Panc1 (cell line): ENCODE data around the gene NECTIN1. TPM values are rescaled to one million over a fixed set of nuclear protein-coding genes. Genes with fewer than 3 reads are reported as not detected.

Source experiments
- ATAC-seq: fragments of 200-7000 bp; cut with Tn5 transposase; 2 replicates; pipeline ENCODE4 v1.9.1; 2020; ENCODE audit warnings: mild to moderate bottlenecking, moderate library complexity
- BruUV-seq: library from RNA; stranded (reverse); fragments of 400-500 nt; replicated peaks from 2 replicates; lab custom pipeline; 2021; lab: Mats Ljungman, UMichigan
- CTCF ChIA-PET: fragments of 300-600 bp; sonication (Branson Sonifier 250); formaldehyde crosslinking; loops from one replicate; lab custom pipeline; 2022; ENCODE audit warnings: antibody characterized with exemption; lab: Charles Lee
- POLR2A ChIA-PET: fragments of 300-600 bp; sonication (Branson Sonifier 250); formaldehyde crosslinking; loops from one replicate; lab custom pipeline; 2022; ENCODE audit warnings: antibody characterized with exemption; lab: Charles Lee
- DNase-seq: peaks from one replicate; pipeline ENCODE4 v3.0.0-alpha.2; 2010; ENCODE audit warnings: low read depth, low spot score
- H3K27ac ChIP-seq: 2 replicates; pipeline ENCODE4 v1.5.1; 2011; ENCODE audit warnings: mild to moderate bottlenecking, low read length, inconsistent platforms
- H3K27me3 ChIP-seq: fragments of 200-500 bp; sonication (Bioruptor generic); 2 replicates; pipeline ENCODE4 v1.6.0; 2014; ENCODE audit warnings: low read length, inconsistent platforms; ENCODE audit not compliant: control insufficient read depth, insufficient read depth
- H3K36me3 ChIP-seq: fragments of 200-500 bp; sonication (Bioruptor generic); 2 replicates; pipeline ENCODE4 v1.5.1; 2014; ENCODE audit warnings: inconsistent platforms, mild to moderate bottlenecking, low read length, moderate library complexity; ENCODE audit not compliant: control insufficient read depth, insufficient read depth
- H3K4me1 ChIP-seq: 2 replicates; pipeline ENCODE4 v1.5.1; 2011; ENCODE audit warnings: inconsistent platforms, mild to moderate bottlenecking, low read length, moderate library complexity; ENCODE audit not compliant: control insufficient read depth, insufficient read depth
- H3K4me3 ChIP-seq, 2 experiments: 2 replicates each; pipeline ENCODE4 v1.5.1; 2011 to 2012; ENCODE audit warnings: low read depth in 2 of 2, low read length in 2 of 2, mild to moderate bottlenecking in 2 of 2, inconsistent platforms in 1 of 2, moderate library complexity in 1 of 2
- H3K9me3 ChIP-seq: fragments of 200-500 bp; sonication (Bioruptor generic); 2 replicates; pipeline ENCODE4 v1.5.1; 2014; ENCODE audit warnings: low read depth, mild to moderate bottlenecking, inconsistent platforms, low read length, moderate library complexity; ENCODE audit not compliant: control insufficient read depth, insufficient read depth
- POLR2AphosphoS5 ChIP-seq: IDR thresholded peaks from 2 replicates; pipeline ENCODE4 v1.6.1; 2012; ENCODE audit warnings: mild to moderate bottlenecking, low read depth, low read length, moderate library complexity
- REST ChIP-seq, 2 experiments: IDR thresholded peaks; 2 replicates each; pipeline ENCODE4 v1.6.1; 2011 to 2012; ENCODE audit warnings: low read depth in 2 of 2, control low read depth in 1 of 2, low read length in 1 of 2, mild to moderate bottlenecking in 1 of 2, moderate library complexity in 1 of 2; ENCODE audit not compliant: insufficient read depth in 1 of 2
- SIN3A ChIP-seq: IDR thresholded peaks from 2 replicates; pipeline ENCODE4 v1.6.1; 2012; ENCODE audit warnings: low read depth, mild to moderate bottlenecking, low read length, moderate library complexity, borderline replicate concordance; ENCODE audit not compliant: insufficient read depth
- TCF7L2 ChIP-seq: IDR thresholded peaks from 2 replicates; pipeline ENCODE4 v1.6.1; 2011; ENCODE audit warnings: mild to moderate bottlenecking, low read depth, low read length, inconsistent platforms
- in situ Hi-C: cut with HindIII; loops from 2 replicates; pipeline ENCODE4 v1.10.0; 2016; ENCODE audit warnings: low sequenced_read_pairs, low pct_unique_long_range_greater_than_20kb
- intact Hi-C: fragments of 100-400 bp; cut with micrococcal nuclease; formaldehyde crosslinking; loops from one replicate; pipeline ENCODE4 v1.10.0; 2022; ENCODE audit not compliant: unreplicated experiment
- total RNA-seq: library from RNA; stranded (reverse); gene quantifications from one replicate; pipeline ENCODE4 v1.2.1, GENCODE V29; 2021; ENCODE audit not compliant: unreplicated experiment
- TF ChIP-seq, protein P1 (sequence below): fragments of 450-650 bp; IDR thresholded peaks from 2 replicates; pipeline ENCODE4 v1.5.1; 2017; ENCODE audit warnings: mild to moderate bottlenecking

Gene NECTIN1
- total RNA-seq, 1 experiment from 2014 or later: 14.6 TPM

DNA sequence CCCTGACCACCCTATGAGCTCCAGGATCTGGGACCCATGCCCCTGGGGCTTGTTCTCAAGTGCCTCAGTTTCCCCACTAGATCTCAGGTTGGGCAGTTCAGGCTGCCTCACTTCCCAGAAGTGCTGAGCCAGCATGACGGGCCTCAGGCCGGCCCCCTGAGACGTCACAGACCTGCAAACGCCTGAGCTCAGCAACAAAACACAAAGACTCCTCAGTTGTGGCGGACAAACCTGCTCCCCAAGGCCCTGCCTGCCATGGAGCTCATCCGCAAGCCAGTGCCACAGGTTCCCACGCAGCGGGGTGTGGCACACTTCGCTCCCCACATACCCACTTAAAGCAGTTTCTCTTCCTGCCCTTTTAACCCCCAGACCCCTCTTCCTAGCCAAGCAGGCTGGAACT lies 45.2 kb downstream of the NECTIN1 start:
- Histone ChIP-seq H3K4me3 (no peak overlapping the region), H3K4me1 (no peaks in the 10 kb centered on the region), H3K36me3 (no peaks in the 10 kb centered on the region), H3K27ac (no peak overlapping the region), H3K9me3 (no peaks in the 10 kb centered on the region), H3K27me3 (no peaks in the 10 kb centered on the region)
- DNase-seq: no peak
- ChIA-PET CTCF (no interaction called here), POLR2A (no interaction called here)
- intact Hi-C loops (no loop called here), in situ Hi-C loops (no loop called here)
- TF ChIP-seq, protein P1, sequence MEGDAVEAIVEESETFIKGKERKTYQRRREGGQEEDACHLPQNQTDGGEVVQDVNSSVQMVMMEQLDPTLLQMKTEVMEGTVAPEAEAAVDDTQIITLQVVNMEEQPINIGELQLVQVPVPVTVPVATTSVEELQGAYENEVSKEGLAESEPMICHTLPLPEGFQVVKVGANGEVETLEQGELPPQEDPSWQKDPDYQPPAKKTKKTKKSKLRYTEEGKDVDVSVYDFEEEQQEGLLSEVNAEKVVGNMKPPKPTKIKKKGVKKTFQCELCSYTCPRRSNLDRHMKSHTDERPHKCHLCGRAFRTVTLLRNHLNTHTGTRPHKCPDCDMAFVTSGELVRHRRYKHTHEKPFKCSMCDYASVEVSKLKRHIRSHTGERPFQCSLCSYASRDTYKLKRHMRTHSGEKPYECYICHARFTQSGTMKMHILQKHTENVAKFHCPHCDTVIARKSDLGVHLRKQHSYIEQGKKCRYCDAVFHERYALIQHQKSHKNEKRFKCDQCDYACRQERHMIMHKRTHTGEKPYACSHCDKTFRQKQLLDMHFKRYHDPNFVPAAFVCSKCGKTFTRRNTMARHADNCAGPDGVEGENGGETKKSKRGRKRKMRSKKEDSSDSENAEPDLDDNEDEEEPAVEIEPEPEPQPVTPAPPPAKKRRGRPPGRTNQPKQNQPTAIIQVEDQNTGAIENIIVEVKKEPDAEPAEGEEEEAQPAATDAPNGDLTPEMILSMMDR: no peak
- TF ChIP-seq TCF7L2 (no peak), REST (IDR thresholded peaks at IDR 0.05; ENCODE audit: insufficient read depth in 1 of 2, low read depth in 2 of 2, low read length in 1 of 2) (no peak), SIN3A (no peak), POLR2AphosphoS5 (no peak)
- ATAC-seq: no peak
- BruUV-seq: no TSS peak

- ATAC-seq: no peak; the same call in 1 of the 2 replicates
- ChIA-PET POLR2A (no interaction called here), CTCF (interaction anchor here (0.5 to 0.8 kb wide), 2 partner anchors 48 to 344 kb away, joined by 3 to 5 read pairs; partner anchors contain the start of gene NECTIN1)
- no peaks in the 10 kb centered on the region for H3K27me3 ChIP-seq
- no peaks in the 10 kb centered on the region for H3K4me1 ChIP-seq
- TF ChIP-seq, protein P1: no peak
- TF ChIP-seq POLR2AphosphoS5 (no peak), TCF7L2 (no peak), SIN3A (no peak), REST (IDR thresholded peaks at IDR 0.05; ENCODE audit: insufficient read depth in 1 of 2, low read depth in 2 of 2, low read length in 1 of 2) (no peak)
- in situ Hi-C loops: no loop called here
- H3K36me3 ChIP-seq: no peaks in the 10 kb centered on the region
- no peaks in the 10 kb centered on the region; the same call in 1 of the 2 replicates for H3K9me3 ChIP-seq
- no peak overlapping the region for H3K4me3 ChIP-seq
- no peak for DNase-seq
- intact Hi-C loops: no loop called here
- no TSS peak for BruUV-seq
- H3K27ac ChIP-seq: no peak overlapping the region
Measured at GRCh38 chr11:119681361-119681910, 47.6 kb downstream of the NECTIN1 start.
